Smooth muscle cell (in vitro differentiated cells): Measurements from ENCODE around the gene PLA2G3. TPM values are rescaled to one million over a fixed set of nuclear protein-coding genes. Genes with fewer than 3 reads are reported as not detected.
A peak's percentile ranks its signal among the peaks of the same experiment; 100 is the strongest.
"Not testable (repeated sequence)": the region's sequence is repeated elsewhere in the genome, so short reads cannot be mapped to it uniquely, and the experiment has no call there.

Experiments used
- DNase-seq: peaks from one replicate; lab custom pipeline; 2025; ENCODE audit not compliant: unreplicated experiment; lab: John Stamatoyannopoulos, UW
- H2AFZ ChIP-seq: fragments of 200-600 bp; sonication (generic); 2 replicates; pipeline ENCODE4 v1.6.0; 2016; ENCODE audit warnings: antibody characterized with exemption, low read depth, mild to moderate bottlenecking
- H3F3A ChIP-seq: fragments of 200-600 bp; sonication (generic); 2 replicates; pipeline ENCODE4 v1.6.0; 2017; ENCODE audit warnings: antibody characterized with exemption, low read depth
- H3K27ac ChIP-seq: fragments of 200-600 bp; sonication (generic); 2 replicates; pipeline ENCODE4 v1.5.1; 2016; ENCODE audit warnings: low read depth, mild to moderate bottlenecking
- H3K27me3 ChIP-seq: fragments of 200-600 bp; sonication (generic); 2 replicates; pipeline ENCODE4 v1.6.1; 2016; ENCODE audit warnings: low read depth, mild to moderate bottlenecking
- H3K36me3 ChIP-seq: fragments of 200-600 bp; sonication (generic); 2 replicates; pipeline ENCODE4 v1.5.1; 2016; ENCODE audit warnings: low read depth
- H3K4me1 ChIP-seq: fragments of 200-600 bp; sonication (generic); 2 replicates; pipeline ENCODE4 v1.5.1; 2016; ENCODE audit warnings: low read depth
- H3K4me2 ChIP-seq: fragments of 200-600 bp; sonication (generic); 2 replicates; pipeline ENCODE4 v1.6.0; 2016; ENCODE audit warnings: mild to moderate bottlenecking
- H3K4me3 ChIP-seq: fragments of 200-600 bp; sonication (generic); 2 replicates; pipeline ENCODE4 v1.5.1; 2016; ENCODE audit warnings: mild to moderate bottlenecking
- H3K79me2 ChIP-seq: fragments of 200-600 bp; sonication (generic); 2 replicates; pipeline ENCODE4 v1.6.0; 2016; ENCODE audit warnings: low read depth, mild to moderate bottlenecking
- H3K9ac ChIP-seq: fragments of 200-600 bp; sonication (generic); 2 replicates; pipeline ENCODE4 v1.6.0; 2016; ENCODE audit warnings: low read depth
- H3K9me3 ChIP-seq: fragments of 200-600 bp; sonication (generic); replicated peaks from 2 replicates; pipeline ENCODE4 v1.5.1; 2016; ENCODE audit warnings: low read depth
- H4K20me1 ChIP-seq: fragments of 200-600 bp; sonication (generic); 2 replicates; pipeline ENCODE4 v1.6.0; 2016; ENCODE audit warnings: low read depth
- CTCF ChIP-seq: fragments of 200-600 bp; sonication (generic); IDR thresholded peaks from 2 replicates; pipeline ENCODE4 v1.5.1; 2017; ENCODE audit warnings: borderline replicate concordance, mild to moderate bottlenecking, antibody characterized with exemption; ENCODE audit not compliant: insufficient read depth, poor library complexity, severe bottlenecking
- WGBS: methylation state at CpG from one replicate; pipeline ENCODE4 v1.1.7; 2016; ENCODE audit warnings: low lambda C conversion rate; 5-methylcytosine and 5-hydroxymethylcytosine counted together
- polyA plus RNA-seq: library from polyadenylated mRNA; unstranded; fragments of >200 nt; fragmentation: Nextera tagmentation; extraction: Ambion mirVana; gene quantifications from 2 replicates; pipeline ENCODE4 v1.2.1, GENCODE V29; 2016
- total RNA-seq: library from RNA; depleted of rRNA; stranded (reverse); fragments of >200 nt; gene quantifications from 2 replicates; pipeline ENCODE4 v1.2.3, GENCODE V29; 2014

PLA2G3 gene
- total and polyA plus RNA-seq, 2 experiments from 2014 or later, result 0.04 TPM; not detected in 1

GRCh38 chr22:31176923-31177322 lies 36.6 kb upstream of the PLA2G3 start:
- no peaks in the 10 kb centered on the region for H3K27me3 ChIP-seq
- no peak for TF ChIP-seq CTCF
- no peak overlapping the region for H2AFZ ChIP-seq
- H3K4me1 ChIP-seq, result peaks cover 3% of the 10 kb centered on the region
- peaks cover 63% of the 10 kb centered on the region for H3K79me2 ChIP-seq
- no peak for DNase-seq
- no peaks in the 10 kb centered on the region for H3K9me3 ChIP-seq
- peak overlapping the region; percentile 84 for H3K27ac ChIP-seq
- H3K9ac ChIP-seq, result peak overlapping the region; percentile 39
- H3K36me3 ChIP-seq, result no peaks in the 10 kb centered on the region
- H4K20me1 ChIP-seq, result peaks cover 24% of the 10 kb centered on the region
- peaks cover 13% of the 10 kb centered on the region for H3F3A ChIP-seq
- H3K4me3 ChIP-seq, result no peak overlapping the region
- H3K4me2 ChIP-seq, result no peak overlapping the region
- WGBS, result 89% methylated on average over 1 of the region's 1 CpG

DNA sequence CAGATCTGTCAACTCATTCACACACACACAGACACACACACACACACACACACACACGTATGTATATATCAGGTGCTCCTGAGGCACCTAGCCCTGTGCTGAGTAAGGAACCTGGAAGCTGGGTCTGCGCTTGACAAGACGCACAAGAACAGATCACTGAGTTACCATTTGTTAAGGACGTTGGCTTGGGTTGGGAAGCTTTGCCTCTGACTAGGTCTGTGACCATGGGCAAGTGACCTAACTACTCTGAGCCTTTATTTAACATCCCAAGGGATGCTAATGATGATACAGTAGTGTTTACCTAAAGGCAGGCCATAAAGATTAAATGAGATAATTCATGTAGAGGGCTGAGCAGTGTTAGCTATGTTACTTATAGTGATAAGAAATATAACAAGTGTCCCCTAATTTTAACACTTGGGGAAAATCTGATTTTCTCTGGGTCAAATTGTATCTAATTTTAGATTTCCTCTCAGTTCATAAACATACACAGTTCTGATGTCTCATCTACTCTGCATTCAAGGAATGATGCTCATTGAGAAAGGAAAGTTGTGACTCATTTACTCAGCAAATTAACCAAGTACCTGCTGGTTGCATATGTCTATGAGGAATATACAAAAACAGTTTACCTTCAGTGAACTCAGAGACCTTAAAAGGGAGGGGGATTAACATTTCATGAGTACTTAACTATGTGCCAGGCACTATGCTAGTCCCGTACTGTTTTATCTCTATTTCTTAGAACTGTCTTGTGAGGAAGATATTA lies 33.3 kb upstream of the PLA2G3 start:
- H3F3A ChIP-seq, result peaks cover 13% of the 10 kb centered on the region
- WGBS, result 49% methylated on average over 5 of the region's 5 CpGs
- H3K36me3 ChIP-seq, result no peaks in the 10 kb centered on the region
- TF ChIP-seq CTCF, result no peak
- H3K79me2 ChIP-seq, result peaks cover 69% of the 10 kb centered on the region
- peak overlapping the region; percentile 69 for H3K9ac ChIP-seq
- H3K27ac ChIP-seq, result peak overlapping the region; percentile 93
- H4K20me1 ChIP-seq, result peaks cover 53% of the 10 kb centered on the region
- no peaks in the 10 kb centered on the region for H3K9me3 ChIP-seq
- no peak overlapping the region for H2AFZ ChIP-seq
- no peaks in the 10 kb centered on the region for H3K27me3 ChIP-seq
- H3K4me3 ChIP-seq, result no peak overlapping the region
- H3K4me2 ChIP-seq, result peak overlapping the region; percentile 62
- H3K4me1 ChIP-seq, result peaks cover 3% of the 10 kb centered on the region
- DNase-seq, result no peak

GRCh38 chr22:31171734-31172133 lies 31.4 kb upstream of the PLA2G3 start:
- 92% methylated on average over 9 of the region's 9 CpGs for WGBS
- not testable (repeated sequence) for H3K36me3 ChIP-seq, H3K9ac ChIP-seq, H2AFZ ChIP-seq, H3K4me2 ChIP-seq, H3K4me3 ChIP-seq, H3K27ac ChIP-seq, H3K27me3 ChIP-seq, H3K4me1 ChIP-seq, H3K9me3 ChIP-seq, DNase-seq
- Histone ChIP-seq H4K20me1 (peaks cover 63% of the 10 kb centered on the region), H3F3A (peaks cover 13% of the 10 kb centered on the region), H3K79me2 (peaks cover 82% of the 10 kb centered on the region)

DNA sequence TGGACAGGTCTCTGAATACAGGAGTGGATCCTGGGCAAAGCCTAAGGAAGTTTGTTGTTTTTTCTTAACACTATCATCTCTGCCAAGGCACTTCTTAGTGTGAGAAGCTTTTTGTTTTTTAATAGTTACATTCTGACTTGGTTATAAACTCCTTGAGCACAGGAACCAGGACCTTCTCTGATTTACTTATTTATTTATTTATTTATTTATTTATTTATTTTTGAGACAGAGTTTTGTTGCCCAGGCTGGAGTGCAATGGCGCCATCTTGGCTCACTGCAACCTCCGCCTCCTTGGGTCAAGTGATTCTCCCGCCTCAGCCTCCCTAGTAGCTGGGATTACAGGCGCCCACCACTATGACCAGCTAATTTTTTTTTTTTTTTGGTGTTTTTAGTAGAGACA lies 30.7 kb upstream of the PLA2G3 start:
- no peak for TF ChIP-seq CTCF
- Histone ChIP-seq H4K20me1 (peaks cover 66% of the 10 kb centered on the region), H3K27ac (no peak overlapping the region)

More for the DNA sequence above, 30.7 kb upstream of the PLA2G3 start:
- no peak for DNase-seq
- Histone ChIP-seq H3F3A (peaks cover 11% of the 10 kb centered on the region), H3K4me2 (no peak overlapping the region), H3K4me1 (peaks cover 3% of the 10 kb centered on the region), H3K79me2 (peaks cover 86% of the 10 kb centered on the region), H3K9ac (no peak overlapping the region), H3K4me3 (no peak overlapping the region), H2AFZ (no peak overlapping the region), H3K9me3 (no peaks in the 10 kb centered on the region), H3K27me3 (no peaks in the 10 kb centered on the region), H3K36me3 (no peaks in the 10 kb centered on the region)
- WGBS, result 96% methylated on average over 4 of the region's 4 CpGs
